ENCODE data around the gene KCNK1. TPM values are rescaled to one million over a fixed set of nuclear protein-coding genes. Genes with fewer than 3 reads are reported as not detected.

The KCNK1 gene
- total and polyA plus RNA-seq, 2 of the 13 experiments (the other 11 are each of a cell fraction or from before 2014, with no cell fraction given): not detected

GRCh38 chr1:233606813-233607212, 7.1 kb upstream of the KCNK1 start:
- no TSS peak for BruUV-seq (replicated peaks)
- CTCF ChIA-PET (ENCODE audit: low intra/inter-chr PET ratio, low total read pairs): no interaction called here
- in situ Hi-C loops (cut with HindIII; ENCODE audit: extremely low pct_ligation_motif_present, low pct_unique_long_range_greater_than_20kb): no loop called here
- ATAC-seq (no peak), DNase-seq (ENCODE audit: low spot score) (no peak), FAIRE-seq (no peak)
- no peaks in the 10 kb centered on the region for H4K20me1 ChIP-seq (ENCODE audit: insufficient read depth, low read length)
- no peak overlapping the region for H3K9ac ChIP-seq (ENCODE audit: insufficient read depth, low read depth, low read length)
- no peaks in the 10 kb centered on the region for H3K36me3 ChIP-seq (replicated peaks in 1 of 2; ENCODE audit: control insufficient read depth in 1 of 2, insufficient read depth in 2 of 2, low read length in 2 of 2)
- intact Hi-C loops (cut with micrococcal nuclease; ENCODE audit: unreplicated experiment): no loop called here
- no peaks in the 10 kb centered on the region for H3K27me3 ChIP-seq (ENCODE audit: control insufficient read depth in 1 of 2, insufficient read depth in 2 of 2, low read length in 2 of 2)
- H3K4me2 ChIP-seq (ENCODE audit: low read depth, low read length): no peak overlapping the region
- no peak overlapping the region for H2AFZ ChIP-seq (ENCODE audit: low read length)
- no peaks in the 10 kb centered on the region for H3K79me2 ChIP-seq (ENCODE audit: insufficient read depth, low read length)
- no peaks in the 10 kb centered on the region for H3K9me3 ChIP-seq (ENCODE audit: low read length)
- 47% methylated on average over 5 of the region's 5 CpGs for WGBS (ENCODE audit: low lambda C conversion rate)
- POLR2A ChIA-PET: no interaction called here
- H3K4me1 ChIP-seq (ENCODE audit: insufficient read depth, low read length): no peaks in the 10 kb centered on the region
- TF ChIP-seq ZNF569 (CRISPR knock-in tag; IDR thresholded peaks at IDR 0.05; ENCODE audit: borderline replicate concordance) (no peak), SNAPC2 (CRISPR knock-in tag; IDR thresholded peaks at IDR 0.05) (no peak), ETS1 (CRISPR knock-in tag; IDR thresholded peaks at IDR 0.05) (no peak), BORCS8-MEF2B (CRISPR knock-in tag; IDR thresholded peaks at IDR 0.05) (no peak), CSRNP2 (CRISPR knock-in tag; conservative IDR thresholded peaks at IDR 0.05; ENCODE audit: low read depth) (no peak), KAT8 (CRISPR knock-in tag; IDR thresholded peaks at IDR 0.05) (no peak), AFF4 (CRISPR knock-in tag; IDR thresholded peaks at IDR 0.05) (no peak), ZNF343 (CRISPR knock-in tag; IDR thresholded peaks at IDR 0.05) (no peak), DBP (CRISPR knock-in tag; IDR thresholded peaks at IDR 0.05; ENCODE audit: not compliant biosample characterization) (no peak), STAG1 (CRISPR knock-in tag; IDR thresholded peaks at IDR 0.05) (no peak), AKAP8 (CRISPR knock-in tag; IDR thresholded peaks at IDR 0.05) (no peak), FOXC1 (CRISPR knock-in tag; IDR thresholded peaks at IDR 0.05; ENCODE audit: borderline replicate concordance) (no peak), JUNB (CRISPR knock-in tag; IDR thresholded peaks at IDR 0.05; ENCODE audit: borderline replicate concordance) (no peak)
- no peak overlapping the region for H3K4me3 ChIP-seq (replicated peaks in 1 of 3; ENCODE audit: insufficient read depth in 1 of 3, low read depth in 2 of 3, low read length in 3 of 3)
- H3K27ac ChIP-seq (ENCODE audit: extremely low read length, insufficient read depth, low read length): no peak overlapping the region
